T47D (cell line): ENCODE data around the gene MEGF6.

Source experiments
- DNase-seq, 2 experiments: peaks; one replicate each; pipeline versions ENCODE4 v3.0.0 to v3.0.0-alpha.2; 2011 to 2012; ENCODE audit warnings: low read depth in 1 of 2, low spot score in 1 of 2
- JUND ChIP-seq: IDR thresholded peaks from 2 replicates; pipeline ENCODE4 v1.6.1; 2012; ENCODE audit warnings: low read depth
- in situ Hi-C: cut with HindIII; loops from 2 replicates; pipeline ENCODE4 v1.10.0; 2016; ENCODE audit warnings: low sequenced_read_pairs, low pct_unique_long_range_greater_than_20kb

MEGF6 gene

GRCh38 chr1:3508757-3509415, 102.4 kb downstream of the MEGF6 start:
- no peak for DNase-seq
- TF ChIP-seq JUND = no peak
- in situ Hi-C loops = no loop called here

- no peak for TF ChIP-seq JUND
- DNase-seq = no peak
- in situ Hi-C loops = no loop called here
Observed at GRCh38 chr1:3507636-3508275, 103.6 kb downstream of the MEGF6 start.

- in situ Hi-C loops = no loop called here
- TF ChIP-seq JUND = no peak
- DNase-seq = no peak
Observed at GRCh38 chr1:3506943-3507342, 104.4 kb downstream of the MEGF6 start.

- in situ Hi-C loops = no loop called here
- no peak for TF ChIP-seq JUND
- no peak for DNase-seq
Observed at GRCh38 chr1:3506041-3506440, 105.3 kb downstream of the MEGF6 start.

GRCh38 chr1:3505161-3505560, 106.1 kb downstream of the MEGF6 start:
- DNase-seq = no peak
- in situ Hi-C loops = no loop called here
- no peak for TF ChIP-seq JUND

- DNase-seq = no peak
- TF ChIP-seq JUND = no peak
- in situ Hi-C loops = no loop called here
Observed at GRCh38 chr1:3504822-3505153, 106.5 kb downstream of the MEGF6 start.

GRCh38 chr1:3504151-3504821, 107.0 kb downstream of the MEGF6 start:
- in situ Hi-C loops = no loop called here
- no peak for TF ChIP-seq JUND
- no peak for DNase-seq

- in situ Hi-C loops = no loop called here
- no peak for TF ChIP-seq JUND
- no peak for DNase-seq
Observed at GRCh38 chr1:3503525-3503886, 107.8 kb downstream of the MEGF6 start.

GRCh38 chr1:3502641-3503524, 108.4 kb downstream of the MEGF6 start:
- no peak for DNase-seq
- no peak for TF ChIP-seq JUND
- in situ Hi-C loops = no loop called here

GRCh38 chr1:3501856-3502640, 109.3 kb downstream of the MEGF6 start:
- TF ChIP-seq JUND = no peak
- in situ Hi-C loops = no loop called here
- DNase-seq = peak; percentile 44 to 73

GRCh38 chr1:3501437-3501836, 109.9 kb downstream of the MEGF6 start:
- in situ Hi-C loops = no loop called here
- no peak for DNase-seq
- TF ChIP-seq JUND = no peak

- in situ Hi-C loops = no loop called here
- TF ChIP-seq JUND = no peak
- no peak for DNase-seq
Observed at GRCh38 chr1:3500265-3500835, 111.0 kb downstream of the MEGF6 start.
